ENCODE measurements around the gene EPHA3. TPM values are rescaled to one million over a fixed set of nuclear protein-coding genes. Genes with fewer than 3 reads are reported as not detected.
A peak's percentile ranks its signal among the peaks of the same experiment; 100 is the strongest.

The EPHA3 gene
- 1 to 10 TPM; 4.9 to 5.2 (median 5.1) TPM for polyA plus RNA-seq (ENCODE audit: insufficient read length in 4 of 4)

DNA sequence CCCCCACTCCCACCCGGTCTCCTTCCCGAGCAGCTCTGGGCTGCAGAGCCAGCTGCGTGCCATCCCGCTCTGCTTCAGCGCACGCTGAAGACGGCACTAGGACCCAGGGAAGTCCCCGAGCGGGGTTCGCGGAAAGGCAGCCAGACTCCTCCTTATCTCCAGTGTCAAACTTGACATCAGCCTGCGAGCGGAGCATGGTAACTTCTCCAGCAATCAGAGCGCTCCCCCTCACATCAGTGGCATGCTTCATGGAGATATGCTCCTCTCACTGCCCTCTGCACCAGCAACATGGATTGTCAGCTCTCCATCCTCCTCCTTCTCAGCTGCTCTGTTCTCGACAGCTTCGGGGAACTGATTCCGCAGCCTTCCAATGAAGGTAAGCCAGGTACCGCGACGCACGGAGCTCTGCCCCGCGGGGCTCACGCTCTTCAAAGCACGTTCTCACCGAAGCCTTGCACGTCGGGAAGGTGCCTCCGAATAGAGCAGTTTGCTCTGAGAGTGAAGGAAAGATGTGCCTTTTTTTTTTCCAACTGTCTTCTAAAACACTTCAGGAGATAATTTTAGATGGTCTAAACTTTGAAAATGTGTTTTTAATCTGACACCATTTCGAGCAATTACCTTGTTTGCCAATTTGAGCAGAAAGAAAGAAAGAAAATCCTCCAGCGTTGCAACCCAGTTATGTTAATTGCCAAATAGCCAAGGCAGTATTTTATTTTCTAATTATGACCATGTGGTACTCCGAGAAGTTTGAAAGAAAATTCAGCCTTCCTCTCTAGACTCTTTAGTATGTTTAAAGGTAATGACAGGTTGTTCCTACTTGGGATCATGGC lies at the start of gene EPHA3:
Gene EPHA3, plus strand, starts transcription at position 161 of the 830 bp plus-strand sequence. Its CDS starts 128 bp downstream, at position 289.
- peak; percentile 46 to 78 (median 74) for DNase-seq (ENCODE audit: low read depth in 4 of 4, low spot score in 2 of 4)

DNA sequence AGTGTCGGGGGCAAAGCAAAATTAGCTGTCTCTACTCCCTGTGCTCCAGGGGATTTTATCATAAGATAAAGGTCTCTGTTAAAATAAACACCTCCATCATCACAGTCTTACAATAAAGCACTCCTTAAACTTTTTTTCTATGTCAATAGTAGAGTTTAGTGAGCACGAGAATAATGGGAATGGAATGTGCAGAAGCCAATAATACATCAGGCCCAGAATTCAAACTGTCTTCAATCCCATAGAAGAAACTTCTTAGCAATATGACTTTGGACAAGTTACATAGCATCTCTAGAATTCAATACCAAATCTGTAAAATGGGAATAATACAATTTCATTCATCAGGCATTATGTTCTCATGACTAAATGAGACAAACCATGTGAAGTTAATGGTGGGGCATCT lies 49.0 kb upstream of the EPHA3 start:
- no peak for DNase-seq (ENCODE audit: low read depth in 4 of 4, low spot score in 2 of 4)

DNA sequence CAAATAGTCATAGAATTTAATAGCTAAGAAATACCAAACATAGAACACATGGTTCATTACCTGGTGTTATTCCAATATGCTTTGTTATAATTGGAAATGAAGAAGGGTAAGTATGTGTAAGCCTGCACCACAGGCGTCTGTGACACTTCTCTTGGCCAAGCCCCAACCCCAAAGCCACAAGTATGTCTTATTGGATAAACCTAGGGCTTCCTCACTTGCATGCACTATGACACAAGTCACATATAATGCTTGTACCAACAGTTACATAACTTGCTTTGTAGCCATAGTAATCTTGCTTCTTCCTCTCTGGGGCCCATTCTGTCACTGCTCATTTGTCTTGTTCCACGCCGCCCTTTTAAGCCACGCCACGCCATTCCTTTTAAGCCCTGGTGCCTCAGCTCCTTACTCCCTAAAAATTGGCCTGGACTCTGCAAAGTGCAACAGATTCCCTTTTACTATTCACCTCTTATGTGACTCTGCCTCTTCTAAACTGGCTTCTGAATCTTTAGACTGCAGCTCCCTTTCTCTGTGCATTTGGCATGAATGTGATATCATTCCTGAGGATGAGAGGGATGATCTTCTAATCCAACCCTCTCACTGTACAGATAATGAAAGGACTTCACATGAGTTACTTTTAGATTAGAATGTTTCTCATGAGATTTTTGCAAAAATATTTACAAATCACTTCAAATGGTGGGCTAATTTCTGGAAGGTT lies 48.1 kb upstream of the EPHA3 start:
- no peak for DNase-seq (ENCODE audit: low read depth in 4 of 4, low spot score in 2 of 4)

DNA sequence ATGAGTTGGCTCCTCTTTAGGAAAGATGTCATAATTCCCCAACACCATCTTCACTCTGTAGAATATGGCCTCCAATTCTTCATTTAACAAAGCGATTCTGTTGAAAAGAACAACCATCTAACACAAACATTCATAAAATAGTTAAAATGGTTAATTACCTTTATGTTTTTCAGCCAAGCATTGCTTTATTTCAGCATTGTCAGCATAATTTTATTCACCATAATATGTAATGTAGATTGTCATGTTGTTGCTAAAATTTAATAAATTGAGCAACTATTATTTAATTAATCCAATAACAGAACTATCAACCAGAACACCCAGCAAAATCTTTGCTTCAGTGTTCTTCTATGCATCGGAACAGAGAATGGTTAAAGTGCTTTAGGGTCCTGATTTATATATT lies 46.2 kb upstream of the EPHA3 start:
- no peak for DNase-seq (ENCODE audit: low read depth in 4 of 4, low spot score in 2 of 4)

DNA sequence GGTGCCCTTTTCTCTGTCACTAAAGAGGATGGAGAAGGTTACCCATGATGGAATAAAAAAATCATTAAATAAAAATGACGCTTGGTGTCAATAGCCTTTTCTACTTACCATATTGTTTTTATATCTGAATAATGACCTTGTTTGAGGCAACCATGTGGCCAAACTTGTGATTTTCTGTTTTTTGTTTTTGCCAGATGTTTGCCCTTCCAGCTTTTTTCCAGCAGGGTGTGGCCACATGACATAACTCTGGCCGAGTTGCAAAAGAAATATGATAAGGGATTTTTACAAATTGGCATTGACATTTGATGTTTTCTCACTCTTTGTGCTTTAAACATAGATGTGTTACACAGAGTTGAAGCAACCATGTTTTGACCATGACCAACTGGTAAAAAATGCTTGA lies 39.7 kb upstream of the EPHA3 start:
- no peak for DNase-seq (ENCODE audit: low read depth in 4 of 4, low spot score in 2 of 4)

DNA sequence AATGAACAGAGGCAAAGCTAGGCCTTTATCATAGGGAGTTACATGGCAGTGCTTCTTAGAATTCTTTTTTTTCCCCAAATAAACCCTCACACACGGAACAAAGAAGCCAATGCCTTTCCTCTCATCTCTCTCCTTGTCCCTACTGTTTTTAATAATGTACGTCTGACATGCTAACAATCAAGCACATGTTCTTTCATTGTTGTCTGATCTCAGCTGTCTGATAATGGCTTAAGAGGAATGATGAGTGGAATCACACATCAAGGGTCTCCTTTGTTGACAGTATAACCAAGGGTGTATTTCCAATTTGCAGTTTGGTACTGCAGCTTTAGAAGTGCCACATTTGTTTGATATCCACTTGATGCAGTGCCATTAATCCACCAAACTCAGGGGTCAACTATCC lies 34.8 kb upstream of the EPHA3 start:
- no peak for DNase-seq (ENCODE audit: low read depth in 4 of 4, low spot score in 2 of 4)

DNA sequence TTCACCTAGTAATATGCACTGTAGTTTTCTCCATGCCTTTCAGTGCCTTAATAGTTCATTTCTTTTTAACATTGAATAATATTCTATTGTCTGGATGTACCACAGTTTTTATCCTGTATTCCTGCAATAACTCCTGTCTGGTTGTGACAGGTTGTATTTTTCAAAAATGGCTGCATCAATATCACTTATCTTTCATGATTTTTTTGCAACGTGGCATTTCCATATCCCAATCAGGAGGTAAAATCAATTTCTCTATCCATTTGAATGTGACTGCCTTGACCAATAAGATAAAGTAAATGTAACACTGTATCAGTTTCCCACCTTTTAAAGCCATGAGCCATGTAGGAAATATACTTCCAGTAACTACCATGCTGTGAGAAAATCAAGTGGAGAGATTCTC lies 27.5 kb upstream of the EPHA3 start:
- DNase-seq (ENCODE audit: low read depth in 4 of 4, low spot score in 2 of 4), result no peak

DNA sequence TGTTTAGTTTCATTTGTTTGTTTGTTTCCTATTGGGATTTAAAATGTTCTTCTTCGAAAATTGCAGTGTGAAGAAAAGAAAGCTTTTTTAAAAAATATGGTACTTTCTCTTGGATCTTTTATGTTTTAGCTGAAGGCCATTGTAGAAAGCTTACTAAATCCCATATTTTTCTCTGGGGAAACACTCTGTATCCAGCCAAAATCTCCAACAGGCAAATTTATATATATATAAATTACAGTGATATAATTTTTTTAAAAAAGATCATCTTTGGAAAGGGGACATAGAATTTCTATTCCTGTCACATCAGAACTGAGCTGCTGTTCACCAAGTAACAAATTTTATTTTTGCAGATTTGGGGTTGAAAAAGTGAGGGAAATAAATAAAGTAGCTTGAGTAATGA lies 19.6 kb upstream of the EPHA3 start:
- DNase-seq (ENCODE audit: low read depth in 4 of 4, low spot score in 2 of 4), result no peak

DNA sequence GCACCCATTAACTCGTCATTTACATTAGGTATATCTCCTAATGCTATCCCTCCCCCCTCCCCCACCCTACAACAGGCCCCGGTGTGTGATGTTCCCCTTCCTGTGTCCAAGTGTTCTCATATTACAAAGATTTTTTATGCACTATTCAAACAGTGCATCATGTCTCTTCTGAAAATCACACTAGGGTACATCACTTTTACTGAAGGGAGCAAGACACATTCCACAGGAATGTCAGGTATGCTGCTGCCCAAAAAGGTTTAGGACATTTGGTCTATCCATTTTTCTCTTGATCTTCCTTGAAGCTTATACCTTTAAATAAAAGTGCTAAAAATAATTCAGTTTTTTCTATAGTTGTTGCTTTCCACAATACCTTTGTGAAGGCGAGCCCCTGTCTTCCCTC lies 9.2 kb upstream of the EPHA3 start:
- no peak for DNase-seq (ENCODE audit: low read depth in 4 of 4, low spot score in 2 of 4)

DNA sequence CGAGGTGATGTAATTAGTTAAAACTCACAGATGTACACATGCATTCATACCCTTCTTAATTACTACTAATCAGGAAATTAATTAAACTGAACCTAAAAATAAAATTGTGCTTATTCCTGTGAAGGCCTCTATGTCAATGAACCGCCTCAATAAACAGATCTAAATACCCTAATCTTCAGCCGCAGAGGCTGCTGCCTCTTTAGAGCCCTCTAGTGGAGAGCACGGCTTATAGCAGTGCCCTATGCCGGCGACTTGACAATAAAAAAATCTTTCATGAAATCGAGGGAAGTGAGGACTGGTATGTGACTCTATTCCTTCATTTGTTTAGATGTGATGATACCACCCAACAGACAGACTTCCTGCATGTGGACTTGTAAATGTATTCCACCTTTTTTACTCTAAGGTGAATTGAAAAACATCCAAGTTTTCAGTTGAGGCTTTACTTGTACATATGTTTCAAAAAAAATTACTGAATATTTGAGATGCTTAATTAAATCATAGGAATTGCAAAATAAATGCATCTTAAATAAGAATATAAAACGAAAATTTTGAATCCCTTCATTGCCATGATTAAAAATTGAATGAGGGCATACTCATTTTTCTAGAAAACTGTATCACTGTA lies 8.3 kb upstream of the EPHA3 start:
- DNase-seq (ENCODE audit: low read depth in 4 of 4, low spot score in 2 of 4), result peak in 1 of 4 donors; percentile 23

DNA sequence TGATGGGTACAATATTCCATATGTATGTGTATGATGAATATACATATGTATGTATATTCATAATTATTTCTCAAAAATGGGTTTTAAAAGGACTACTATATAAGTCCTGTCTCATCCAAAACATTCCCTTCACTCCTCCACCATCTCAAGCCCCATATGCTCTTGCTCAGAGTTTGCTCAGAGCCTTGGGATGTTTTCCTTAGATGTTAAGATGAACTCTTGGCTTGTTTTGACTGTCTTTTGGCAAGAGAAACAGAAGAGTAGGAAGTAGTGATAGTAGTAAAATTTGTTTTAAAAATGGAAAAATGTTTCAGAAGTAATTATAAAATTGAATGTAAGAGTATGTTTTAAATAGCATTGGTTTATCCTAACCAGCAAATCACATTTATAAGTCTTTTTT lies 6.2 kb upstream of the EPHA3 start:
- no peak for DNase-seq (ENCODE audit: low read depth in 4 of 4, low spot score in 2 of 4)

DNA sequence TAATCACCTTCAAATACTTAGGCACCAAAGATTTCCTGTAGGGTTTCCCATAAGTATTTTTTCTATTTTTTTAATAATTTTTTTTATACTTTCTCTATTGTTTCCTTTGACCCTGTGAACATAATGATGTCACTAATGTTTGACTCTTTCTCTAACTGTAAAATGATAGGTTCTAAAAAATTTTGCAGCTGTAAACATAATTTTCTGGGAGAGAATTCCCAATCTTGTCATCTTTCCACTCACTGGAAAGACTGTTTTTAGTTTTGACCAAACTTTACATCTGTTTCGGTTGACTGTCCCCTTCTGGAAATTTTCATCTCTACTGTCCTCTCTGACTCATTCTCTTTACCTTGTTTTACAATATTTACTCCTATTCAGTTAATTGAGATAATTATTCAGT lies 5.5 kb upstream of the EPHA3 start:
- DNase-seq (ENCODE audit: low read depth in 4 of 4, low spot score in 2 of 4), result no peak

DNA sequence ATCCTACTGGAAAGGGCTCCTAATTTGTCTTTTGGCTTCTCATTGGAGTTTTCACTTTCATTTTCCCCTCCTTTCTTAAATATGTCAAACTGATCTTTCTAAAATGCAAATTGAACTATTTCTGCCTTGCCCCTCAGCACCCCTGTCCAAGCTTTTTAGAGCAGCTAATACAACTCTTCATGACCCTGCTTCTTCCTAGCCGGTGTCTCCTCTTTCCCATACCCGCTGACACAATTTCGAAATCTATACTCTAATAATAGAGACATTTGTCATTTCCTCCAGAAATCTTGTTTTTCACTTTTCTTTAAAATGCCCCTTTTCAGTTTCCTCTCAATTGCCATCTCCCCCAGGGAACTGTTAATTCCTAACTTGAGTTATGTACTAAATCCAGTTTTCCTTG lies 2.9 kb upstream of the EPHA3 start:
- DNase-seq (ENCODE audit: low read depth in 4 of 4, low spot score in 2 of 4), result no peak

DNA sequence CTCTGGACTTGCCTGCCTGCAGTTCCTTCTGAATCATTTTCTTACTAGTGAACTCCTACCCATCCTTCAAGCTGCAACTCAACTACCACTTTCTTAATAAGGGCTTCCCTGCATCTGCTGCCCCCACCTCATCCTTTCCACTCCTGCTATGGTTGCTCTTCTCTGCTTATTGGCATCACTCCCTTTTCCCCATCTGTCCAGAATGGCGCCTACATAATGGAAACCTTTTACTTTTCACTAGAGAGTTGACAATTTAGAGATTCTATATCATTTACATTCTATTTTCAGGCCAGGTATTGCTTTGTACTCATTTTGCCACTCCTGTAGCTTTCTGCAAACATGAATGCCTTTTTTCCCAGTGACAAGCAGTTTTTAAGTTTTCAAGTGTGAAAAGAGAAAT lies 1.9 kb upstream of the EPHA3 start:
- no peak for DNase-seq (ENCODE audit: low read depth in 4 of 4, low spot score in 2 of 4)

DNA sequence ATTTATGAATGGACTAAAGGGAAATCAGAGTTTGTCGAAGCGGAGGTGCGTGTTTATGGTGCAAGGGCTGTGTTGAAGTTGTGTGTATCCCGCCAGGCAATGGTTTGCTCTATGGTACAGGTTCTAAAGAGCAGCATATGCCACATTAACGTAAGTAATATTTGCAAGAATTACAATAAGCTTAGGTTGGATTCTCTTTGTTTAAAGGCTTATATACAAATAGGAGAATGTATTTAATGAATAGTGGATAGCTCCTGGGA lies 800 bp downstream of the EPHA3 start:
- no peak for DNase-seq (ENCODE audit: low read depth in 4 of 4, low spot score in 2 of 4)

DNA sequence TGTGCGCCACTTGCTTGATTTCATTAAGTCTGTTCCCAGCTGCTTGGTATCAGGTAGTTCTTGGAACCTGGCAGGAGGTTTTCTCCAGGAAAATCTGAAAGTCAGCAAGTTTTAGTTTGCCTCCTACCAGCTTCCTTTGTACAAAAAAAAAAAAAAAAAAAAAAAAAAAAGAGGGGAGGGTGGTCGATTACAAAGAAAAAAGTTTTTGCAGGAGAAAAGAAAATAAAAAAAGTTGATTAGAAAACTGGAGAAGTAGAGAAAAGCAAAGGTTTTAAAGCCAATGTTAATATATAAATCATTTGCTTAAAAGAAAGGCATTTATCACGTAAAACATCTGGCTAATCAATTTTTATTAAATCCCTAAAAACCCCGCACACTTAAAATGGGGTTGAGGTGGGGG lies 5.9 kb downstream of the EPHA3 start:
- no peak for DNase-seq (ENCODE audit: low read depth in 4 of 4, low spot score in 2 of 4)

DNA sequence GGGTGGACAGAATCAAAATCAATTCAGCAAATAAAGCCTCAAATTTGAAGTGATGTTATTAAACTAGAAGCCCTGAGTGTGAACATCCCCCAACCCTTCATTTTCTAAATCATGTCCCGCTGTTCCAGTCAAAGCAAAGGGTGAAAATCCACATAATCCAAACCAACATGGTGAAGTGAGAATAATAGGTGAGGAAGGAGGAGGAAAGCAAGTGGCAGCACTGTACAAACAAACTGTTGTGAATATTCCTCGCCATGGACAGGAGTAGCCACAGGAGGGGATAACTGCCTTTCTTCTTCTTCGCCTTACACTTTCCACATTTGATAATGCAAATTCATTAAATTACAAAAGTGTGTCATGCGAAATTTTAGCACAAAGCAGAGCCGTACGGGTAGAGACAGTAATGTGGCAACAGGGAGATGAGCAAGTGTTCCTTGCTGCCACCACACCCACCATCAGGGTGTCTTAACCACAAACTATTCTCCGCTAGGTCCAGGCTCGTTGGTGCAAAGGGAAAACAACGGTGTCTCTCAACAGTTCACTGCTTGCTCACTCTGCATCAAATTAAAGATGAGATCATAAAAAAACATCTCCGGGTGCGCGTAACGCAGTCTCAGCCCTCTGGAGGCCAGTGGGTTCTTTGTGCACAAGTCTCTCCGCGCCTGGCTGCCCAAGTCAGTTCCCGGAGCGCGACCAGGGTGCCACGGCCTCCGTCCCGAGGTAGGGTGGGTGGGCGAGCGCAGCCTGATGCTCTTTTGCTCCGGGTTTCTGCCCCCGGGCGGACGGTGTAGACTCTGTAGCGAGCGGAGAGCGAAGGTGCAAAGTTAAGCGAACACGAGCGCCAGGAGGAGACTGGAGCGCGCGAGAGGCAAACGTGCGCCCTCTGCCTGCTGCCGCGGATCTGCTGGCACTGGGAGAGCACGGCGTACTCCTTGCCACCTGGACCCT lies 6.7 kb downstream of the EPHA3 start:
- peak; percentile 65 to 75 (median 70) for DNase-seq (ENCODE audit: low read depth in 4 of 4, low spot score in 2 of 4)

DNA sequence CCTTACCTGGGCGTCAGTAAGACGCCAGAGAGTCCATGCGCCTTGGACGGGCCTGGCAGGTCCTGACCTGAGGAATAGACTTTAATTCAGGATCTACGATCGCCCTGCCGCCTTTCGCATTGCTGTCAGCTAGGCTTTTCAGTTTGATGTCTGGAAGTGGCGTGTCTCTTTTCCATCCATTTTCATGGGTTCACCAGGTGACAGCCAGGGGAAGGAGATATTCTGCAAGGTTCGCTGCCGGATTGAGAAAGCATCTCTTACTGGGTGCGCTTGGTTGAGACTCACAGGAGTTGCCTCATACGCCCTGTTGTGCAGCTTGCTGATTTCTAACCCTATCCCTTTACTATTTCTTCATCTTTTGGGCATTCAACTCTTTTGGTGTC lies 7.4 kb downstream of the EPHA3 start:
- DNase-seq (ENCODE audit: low read depth in 4 of 4, low spot score in 2 of 4), result no peak

DNA sequence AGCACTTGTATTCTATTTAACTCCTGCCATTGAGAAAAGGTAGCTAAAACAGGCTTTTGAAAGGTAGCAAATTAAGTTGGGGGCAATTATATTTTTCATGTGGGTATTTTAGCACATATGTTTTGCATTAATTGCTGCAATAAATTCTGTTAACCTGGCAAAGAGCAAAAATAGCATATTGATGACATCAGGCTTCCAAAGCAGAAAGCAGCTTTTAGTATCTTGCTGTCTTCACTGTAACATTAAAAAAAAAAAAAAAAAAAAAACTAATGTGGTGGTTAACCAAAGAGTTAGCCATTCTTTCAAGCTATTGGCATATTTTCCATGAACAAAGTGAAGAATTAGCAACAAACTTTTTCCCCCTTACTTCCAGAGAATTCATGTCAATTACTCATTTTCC lies 9.1 kb downstream of the EPHA3 start:
- no peak for DNase-seq (ENCODE audit: low read depth in 4 of 4, low spot score in 2 of 4)

DNA sequence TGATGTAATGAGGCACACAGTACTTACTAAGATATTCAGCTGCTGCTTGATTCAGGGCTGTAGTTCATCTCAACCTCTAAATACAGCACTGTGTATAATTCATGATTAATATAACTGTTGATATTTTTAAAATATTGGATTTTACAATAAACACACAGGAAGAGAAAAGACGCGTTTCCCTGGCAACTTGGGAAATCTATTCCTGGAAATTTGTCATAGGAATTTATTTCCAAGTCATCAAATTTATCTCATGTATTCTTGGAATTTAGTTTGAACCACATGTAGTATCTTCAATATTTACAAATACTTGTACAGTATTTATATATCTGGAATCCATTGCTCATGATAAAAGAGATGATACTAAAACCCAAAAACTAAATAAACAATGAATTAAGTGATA lies 30.6 kb downstream of the EPHA3 start:
- DNase-seq (ENCODE audit: low read depth in 4 of 4, low spot score in 2 of 4), result no peak

DNA sequence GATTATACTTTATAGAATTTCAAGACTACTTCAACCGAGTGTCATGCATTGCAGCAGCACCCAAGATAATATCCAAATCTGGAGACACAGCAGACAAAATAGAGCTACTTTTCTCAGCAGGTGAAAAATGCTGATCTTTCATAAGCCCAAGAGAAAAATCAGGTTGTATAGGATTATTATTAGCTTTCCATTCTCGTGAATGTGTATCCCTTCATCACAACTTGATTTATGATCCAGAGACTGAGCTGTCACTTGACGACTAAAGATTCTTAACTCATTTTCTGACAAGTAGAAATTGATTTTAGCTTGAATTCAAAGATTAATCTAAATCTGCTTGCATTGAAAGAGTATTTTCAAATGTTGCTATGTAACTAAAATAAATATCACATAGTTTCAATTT lies 32.4 kb downstream of the EPHA3 start:
- no peak for DNase-seq (ENCODE audit: low read depth in 4 of 4, low spot score in 2 of 4)
